Stimulated activated CD4-positive, alpha-beta T cell treated with anti-CD3 and anti-CD28 coated beads, Interleukin-15, amount 100 ng/mL, for 24 hours (primary cell): Measurements from ENCODE around the gene AKAP11.
A peak's percentile ranks its signal among the peaks of the same experiment; 100 is the strongest.

Source experiments
- DNase-seq: peaks from one replicate; pipeline ENCODE4 v3.0.0-alpha.2; 2020

Gene AKAP11

DNA sequence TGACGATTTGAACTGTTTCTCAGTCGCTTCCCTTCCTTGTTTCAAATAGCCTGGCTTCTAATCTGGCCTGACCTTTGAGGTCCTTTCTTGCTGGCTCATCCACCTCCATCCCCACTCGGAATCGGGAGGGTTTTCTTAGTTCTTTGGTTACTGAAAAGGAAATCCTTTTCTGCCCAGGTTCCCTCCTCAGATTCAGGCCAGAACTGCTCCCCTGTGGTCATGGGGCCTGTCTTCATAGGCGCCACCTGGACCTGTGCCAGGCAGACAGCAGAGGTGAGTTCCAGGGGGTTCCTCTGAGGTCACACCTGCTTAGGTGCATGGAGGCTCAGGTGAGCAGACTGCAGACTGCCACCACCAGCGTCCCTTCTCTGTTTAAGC lies 62.4 kb downstream of the AKAP11 start:
- DNase-seq = no peak

DNA sequence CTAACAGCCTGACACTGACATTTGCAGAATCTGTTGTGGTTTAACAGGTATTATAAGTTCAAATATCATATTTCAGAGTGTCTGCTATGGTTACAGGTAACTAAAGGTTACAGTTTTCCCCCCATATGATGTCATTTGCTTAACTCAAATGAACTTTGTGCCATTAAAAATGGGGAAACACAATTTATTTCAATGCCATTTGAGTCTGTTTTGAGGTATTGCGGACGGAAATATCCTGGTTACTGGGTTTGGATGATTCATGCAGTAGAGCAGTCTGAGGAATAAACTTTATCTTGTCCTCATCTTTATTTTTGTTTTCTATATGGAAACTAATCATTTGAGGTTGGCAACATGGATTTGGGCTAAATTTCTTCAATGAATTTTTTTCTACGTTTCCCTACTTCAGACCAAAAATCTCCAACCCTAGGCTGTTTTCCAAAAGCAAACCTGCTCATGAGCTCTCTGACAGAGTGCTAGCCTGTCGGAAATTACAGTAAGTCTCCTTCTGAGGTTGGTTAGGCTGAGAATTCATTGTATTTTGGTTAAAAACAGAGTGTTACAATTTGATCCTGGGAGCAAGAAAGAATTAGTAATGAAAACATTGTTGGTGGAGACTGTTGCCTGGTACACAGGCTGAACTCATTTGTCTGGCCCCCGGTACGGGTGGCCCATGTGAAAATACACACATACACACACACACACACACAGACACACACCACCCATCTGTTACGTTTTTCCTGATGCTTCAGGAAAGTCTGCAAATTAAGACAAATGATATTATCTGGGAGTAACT lies 66.1 kb downstream of the AKAP11 start:
- no peak for DNase-seq

DNA sequence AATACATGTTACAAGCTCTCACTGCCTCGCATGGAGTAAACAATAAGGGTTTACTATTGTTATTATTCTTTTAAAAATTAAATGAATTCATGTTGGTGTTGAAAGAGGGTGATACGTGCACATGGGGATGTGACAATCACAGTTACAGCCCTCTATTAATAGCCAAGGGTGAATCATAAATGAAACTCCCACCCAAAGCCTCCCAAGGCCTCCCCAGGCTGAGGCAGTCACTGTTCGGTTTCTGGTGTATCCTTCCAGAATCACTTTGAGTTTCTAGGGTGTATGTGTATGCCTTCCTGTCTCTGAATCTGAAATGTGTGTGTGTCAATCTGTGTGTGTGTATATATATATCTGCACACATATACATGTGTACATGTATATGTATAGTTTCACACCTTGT lies 73.4 kb downstream of the AKAP11 start:
- DNase-seq = no peak

DNA sequence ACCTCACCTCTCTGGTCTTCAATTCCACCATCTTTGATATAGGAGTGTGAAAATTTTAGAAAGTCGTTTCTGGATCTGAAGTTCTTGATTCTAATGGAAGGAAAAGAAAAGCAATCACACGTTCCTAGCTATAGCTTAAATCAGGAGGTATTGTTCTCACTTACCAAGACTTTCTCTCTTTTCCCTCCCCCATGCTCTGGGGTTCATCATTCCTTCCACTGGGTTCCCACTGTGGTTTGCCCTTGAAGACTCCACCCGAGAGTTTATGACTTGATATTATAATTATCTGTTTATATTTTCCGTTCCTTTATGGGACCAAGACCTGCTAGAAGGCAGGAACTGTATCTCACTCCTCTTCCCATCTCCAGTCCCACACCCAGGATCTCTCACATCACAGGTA lies 76.6 kb downstream of the AKAP11 start:
- peak; percentile 44 for DNase-seq

DNA sequence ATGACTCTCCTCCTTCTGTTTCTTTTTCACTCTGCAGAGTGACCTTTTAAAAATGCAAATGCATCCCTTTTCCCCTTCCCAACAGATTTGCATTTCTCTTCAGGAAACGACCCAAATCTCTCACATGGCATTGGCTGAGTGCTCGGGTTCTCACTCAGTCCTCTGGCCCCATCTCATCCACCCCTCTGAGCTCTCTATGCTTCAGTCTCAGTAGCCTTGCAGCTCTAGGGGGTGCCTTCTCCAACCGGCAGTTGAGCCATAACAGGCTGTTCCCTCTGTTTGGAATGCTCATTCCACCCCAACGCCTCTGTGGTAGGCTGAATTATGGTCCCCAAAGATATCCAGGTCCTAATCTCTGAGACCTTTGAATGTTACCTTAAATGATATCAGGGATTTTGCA lies 78.2 kb downstream of the AKAP11 start:
- no peak for DNase-seq

DNA sequence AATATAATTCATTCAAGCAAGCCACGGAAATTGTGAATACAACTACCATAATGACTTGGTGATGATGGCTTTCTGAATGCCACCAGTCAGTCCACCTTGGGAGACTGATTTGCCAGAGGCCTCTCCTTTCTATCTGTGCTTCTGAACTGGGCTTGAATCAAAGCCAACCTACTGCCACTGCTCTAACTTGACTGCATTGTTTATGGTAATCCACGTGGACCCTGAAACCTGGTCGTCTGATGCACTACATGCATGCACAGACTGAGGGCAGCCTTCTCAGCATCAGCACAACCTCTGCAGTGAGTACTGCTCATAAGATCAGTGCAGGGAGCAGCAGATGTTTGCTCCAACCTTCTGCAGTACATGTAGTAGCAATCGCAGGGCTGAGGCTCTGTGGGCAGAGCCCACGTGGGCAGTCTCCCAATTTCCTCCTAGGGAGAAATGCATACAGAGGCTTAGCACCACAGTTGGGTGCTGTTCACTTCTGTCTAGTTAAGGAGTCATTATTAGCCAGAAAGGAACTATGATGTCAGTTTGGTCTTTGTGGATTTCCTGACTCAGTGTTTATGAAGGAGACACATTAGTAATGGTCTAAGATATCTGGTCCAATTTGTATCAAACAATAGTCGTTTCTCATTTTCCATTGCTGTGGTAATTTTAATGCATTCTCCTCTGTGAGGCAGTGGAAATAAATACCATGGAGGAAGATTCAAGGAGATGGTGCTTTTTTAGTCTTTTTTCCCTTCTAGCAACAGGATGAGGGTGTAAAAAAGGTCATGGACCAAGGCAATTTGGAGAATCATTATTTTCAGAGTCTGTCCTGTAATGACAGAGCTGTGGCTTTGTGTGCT lies 82.5 kb downstream of the AKAP11 start:
- DNase-seq = peak; percentile 71

DNA sequence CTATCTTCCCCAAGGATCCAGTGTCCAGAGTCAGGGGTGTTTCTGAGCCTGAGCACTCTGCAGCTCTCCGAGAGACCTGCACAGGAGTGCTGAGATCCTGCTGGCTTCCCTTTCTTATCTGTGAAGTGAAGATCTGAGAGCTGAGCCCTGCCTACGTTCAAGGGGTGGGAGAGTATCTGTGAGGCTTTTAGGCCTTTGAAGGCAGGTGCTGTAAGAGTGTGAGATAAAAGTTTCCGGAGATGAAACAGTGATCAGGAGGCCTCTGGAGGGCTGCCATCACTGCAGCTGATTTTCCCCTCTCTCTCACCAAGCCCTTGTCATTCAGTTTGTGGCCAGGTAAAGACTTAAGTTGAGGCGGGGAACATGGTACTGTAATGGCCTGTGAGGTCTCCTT lies 83.1 kb downstream of the AKAP11 start:
- peak; percentile 73 for DNase-seq

DNA sequence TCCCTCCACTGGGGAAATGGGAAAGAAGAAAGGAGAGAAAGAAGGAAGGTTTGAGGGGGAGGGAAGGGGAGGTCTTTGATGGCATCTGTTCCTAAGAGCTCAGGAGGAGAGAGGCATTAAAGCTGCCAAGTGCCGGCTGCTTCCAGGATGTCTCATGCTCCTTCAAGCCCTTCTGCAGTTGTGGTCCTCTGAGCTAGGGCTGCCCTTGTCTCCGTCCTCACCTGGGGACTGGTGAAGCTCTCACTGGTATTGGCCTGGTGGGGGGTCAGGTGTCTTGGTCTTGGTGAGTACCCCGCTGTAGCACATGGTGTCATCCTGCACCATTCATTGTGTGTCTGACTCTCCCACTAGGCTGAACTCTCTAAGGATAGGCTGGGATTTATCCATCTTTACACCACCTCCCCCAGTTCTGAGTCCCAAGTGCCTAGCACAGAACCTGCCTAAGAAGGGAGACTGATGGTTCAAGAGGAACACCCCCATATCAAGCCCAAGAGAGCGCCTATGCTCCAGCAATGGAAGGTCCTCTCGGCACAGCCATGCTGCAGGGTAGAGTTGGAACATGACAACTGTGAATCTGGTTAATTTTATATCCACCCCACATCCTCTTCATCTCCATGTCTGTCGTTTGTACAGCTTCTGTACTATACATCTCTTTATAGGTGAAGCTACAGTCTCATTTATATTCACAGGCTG lies 83.7 kb downstream of the AKAP11 start:
- peak; percentile 31 for DNase-seq

DNA sequence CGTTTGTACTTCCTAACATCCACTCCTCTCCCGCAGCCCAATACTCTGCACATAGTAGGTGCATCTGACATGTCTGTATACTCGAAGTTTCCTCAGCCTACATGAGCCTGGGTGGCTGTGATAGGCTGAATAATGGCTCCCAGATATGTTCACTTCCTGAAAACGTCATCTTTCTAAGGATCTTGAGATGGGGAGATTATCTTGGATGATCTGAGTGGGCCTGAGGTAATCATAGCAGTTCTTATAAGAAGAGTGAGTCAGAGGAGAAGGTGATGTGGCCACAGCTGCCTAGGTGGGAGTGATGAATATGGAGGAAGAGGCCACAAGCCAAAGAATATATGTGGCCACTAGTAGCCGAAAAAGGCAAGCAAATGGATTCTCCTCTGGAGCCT lies 84.2 kb downstream of the AKAP11 start:
- DNase-seq = peak; percentile 65

DNA sequence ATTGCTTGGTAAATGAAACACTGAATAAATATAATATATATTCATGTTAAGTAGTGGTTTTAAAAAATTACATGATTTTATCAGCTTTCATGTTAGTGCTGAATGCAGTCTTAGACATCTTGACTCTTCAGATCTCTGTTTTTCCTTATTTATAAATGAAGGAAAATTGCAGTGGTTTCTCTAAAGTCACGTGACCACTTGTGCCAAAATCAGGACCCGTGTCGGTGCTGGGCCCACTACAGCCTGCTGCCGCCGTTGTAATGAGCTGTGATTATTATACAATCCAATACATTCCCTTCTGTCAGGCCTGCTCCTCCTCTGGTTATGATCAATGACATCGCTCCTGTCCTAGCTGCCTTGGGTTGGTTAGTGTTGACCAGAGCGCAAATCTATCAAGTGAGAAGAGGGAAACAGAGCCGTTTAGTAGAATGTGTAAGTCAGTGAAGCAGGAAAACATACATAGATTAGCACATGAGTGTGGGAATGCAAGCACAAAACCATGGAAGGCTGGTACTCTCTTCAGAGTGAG lies 88.2 kb downstream of the AKAP11 start:
- no peak for DNase-seq

DNA sequence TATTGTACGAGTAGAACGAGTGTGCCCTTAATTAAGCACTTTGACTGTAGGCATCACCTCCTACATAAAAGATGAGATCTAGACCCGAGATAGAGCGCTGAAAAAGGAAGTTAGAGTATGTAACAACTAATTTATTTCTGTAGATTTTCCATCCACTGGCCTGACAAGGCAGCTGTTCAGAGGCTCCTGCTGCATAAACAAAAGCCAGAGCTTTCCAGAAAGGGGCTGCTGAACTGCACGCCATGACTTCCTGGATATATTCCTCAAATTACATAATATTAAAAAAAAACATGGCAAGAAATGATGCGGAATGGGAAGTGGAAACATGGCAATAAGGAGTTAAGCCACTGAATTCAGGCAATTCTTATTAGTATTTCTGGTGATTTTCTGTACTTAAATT lies 89.7 kb downstream of the AKAP11 start:
- DNase-seq = no peak

DNA sequence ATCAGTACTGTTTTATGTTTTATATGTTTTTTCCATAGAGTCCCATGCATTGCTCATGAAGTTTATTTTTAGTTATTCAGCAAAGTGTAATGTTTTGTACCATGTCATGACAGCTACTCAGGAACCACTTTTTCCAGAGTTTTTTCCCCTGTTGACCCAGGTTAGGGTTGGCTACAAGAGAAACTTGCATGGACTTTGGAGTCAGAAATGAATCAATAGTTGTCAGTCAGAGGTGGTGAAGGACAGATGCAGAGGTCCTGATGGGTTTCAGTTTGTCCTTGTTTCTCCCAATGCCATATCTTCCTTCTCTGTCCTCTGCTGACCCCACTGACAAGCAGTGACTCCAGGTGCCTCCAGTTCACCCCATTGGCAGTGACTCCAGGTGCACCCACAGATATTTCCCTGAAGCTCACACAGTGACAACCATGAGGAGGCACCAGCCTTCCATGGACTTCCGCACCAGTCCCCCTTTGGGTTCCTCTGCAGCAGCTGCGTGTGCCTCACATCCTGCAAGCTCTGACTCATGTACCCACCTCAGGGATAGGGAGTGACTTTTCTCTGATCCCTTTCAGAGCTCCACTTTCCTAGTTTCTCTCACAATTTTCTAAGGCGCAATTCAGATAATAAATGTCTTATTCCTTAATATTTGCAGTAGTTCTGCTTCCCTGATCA lies 92.1 kb downstream of the AKAP11 start:
- no peak for DNase-seq

DNA sequence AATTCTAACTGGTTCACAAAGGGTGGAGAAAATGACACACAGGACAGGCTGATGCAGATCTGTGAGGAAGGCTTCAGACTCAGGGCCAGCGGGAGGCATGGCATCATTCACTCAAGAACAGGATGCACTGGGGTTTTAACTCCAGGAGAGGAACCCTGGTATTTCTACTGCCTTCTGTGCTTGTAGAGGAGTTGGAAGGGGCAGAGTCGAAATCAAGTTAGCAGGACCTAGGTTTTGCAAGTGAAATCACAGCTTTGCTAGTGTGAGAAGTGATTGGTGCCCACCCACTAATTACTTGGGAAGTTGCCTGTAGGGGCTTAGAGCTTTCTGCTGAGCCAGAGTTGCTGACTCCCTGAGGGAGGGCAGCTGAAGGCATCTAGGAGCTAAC lies 92.7 kb downstream of the AKAP11 start:
- no peak for DNase-seq

DNA sequence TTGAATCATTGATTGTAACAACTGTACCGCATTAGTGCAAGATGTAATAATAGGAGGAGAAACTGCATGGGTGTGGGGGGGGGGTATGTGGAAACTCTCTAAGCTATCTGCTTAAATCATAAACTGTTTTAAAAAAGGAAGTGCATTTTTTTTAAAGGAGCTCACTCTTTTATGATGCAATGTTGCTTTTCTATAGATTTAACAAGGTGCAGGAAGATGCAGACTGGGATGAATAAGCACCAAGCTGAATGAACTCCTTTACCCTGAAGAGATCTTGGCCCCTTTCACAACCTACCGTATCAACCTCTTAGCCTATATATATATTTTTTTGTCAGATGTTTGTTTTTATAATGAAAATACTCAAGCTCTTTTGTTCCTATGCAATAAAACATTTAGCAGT lies 95.9 kb downstream of the AKAP11 start:
- no peak for DNase-seq

DNA sequence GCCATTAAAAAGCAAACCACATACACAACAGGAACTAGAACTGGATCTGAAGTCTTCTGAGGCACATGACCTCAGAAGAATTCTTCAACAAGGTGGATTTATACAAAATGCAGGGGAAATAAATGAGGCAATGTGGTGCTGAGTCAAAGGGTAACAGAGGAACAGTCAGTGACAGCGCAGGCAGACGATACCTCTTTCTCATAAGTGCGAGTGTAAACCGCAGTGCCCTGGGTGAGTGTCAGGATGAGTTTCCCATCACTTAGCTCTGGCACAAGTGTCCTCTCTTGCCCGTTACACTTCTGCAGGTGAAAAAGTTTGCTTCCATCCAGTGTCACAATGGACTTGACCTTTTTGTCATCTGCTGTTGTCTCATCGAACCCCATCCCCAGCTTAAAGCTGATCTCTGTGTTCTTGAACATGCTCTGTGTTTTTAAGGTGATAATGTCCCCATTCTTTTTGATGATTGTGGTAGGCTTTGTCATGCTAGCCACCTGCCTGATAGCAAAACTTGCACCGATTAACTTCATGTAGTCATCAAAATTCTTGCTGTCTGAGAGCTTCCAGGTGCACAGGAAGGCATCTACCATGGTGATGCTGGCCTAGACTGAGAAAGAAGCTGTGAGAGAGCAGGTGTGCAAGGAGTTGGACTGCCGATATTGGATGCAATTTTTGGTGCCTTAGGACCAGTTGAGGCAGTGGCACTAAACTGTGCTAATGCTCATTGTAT lies 97.3 kb downstream of the AKAP11 start:
- peak; percentile 63 for DNase-seq

DNA sequence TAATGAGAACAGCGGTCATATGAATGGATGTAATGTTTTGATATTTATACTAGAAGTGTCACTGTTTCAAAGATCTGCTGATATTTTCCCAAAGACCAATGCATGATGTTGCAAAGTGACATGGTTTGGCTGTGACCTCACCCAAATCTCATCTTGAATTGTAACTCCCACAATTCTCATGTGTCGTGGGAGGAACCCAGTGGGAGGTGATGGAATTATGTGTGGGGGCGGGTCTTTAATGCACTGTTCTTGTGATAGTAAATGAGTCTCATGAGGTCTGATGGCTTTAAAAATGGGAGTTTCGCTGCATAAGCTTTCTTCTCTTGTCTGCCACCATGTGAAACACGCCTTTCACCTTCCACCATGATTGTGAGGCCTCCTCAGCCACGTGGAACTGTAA lies 98.3 kb downstream of the AKAP11 start:
- no peak for DNase-seq
